Lower lobe of right lung (tissue), 2 donors: Measurements from ENCODE around the gene GART. TPM values are rescaled to one million over a fixed set of nuclear protein-coding genes. Genes with fewer than 3 reads are reported as not detected.

Experiments used
- ATAC-seq, 2 donors: fragments of 200-7000 bp; cut with Tn5 transposase; one replicate each; pipeline ENCODE4 v1.9.1; 2020 to 2022; ENCODE audit warnings: mild to moderate bottlenecking in 2 of 2, moderate library complexity in 2 of 2
- DNase-seq: peaks from one replicate; pipeline ENCODE4 v3.0.0-alpha.2; 2020
- H3K27ac ChIP-seq: fragments of 200-600 bp; one replicate; pipeline ENCODE4 v1.8.0; 2022
- H3K27me3 ChIP-seq: fragments of 200-600 bp; one replicate; pipeline ENCODE4 v1.8.0; 2022; ENCODE audit warnings: low read depth
- H3K36me3 ChIP-seq: fragments of 200-600 bp; one replicate; pipeline ENCODE4 v1.8.0; 2022; ENCODE audit warnings: mild to moderate bottlenecking
- H3K4me1 ChIP-seq: fragments of 200-600 bp; one replicate; pipeline ENCODE4 v1.8.0; 2022
- H3K4me3 ChIP-seq: fragments of 200-600 bp; one replicate; pipeline ENCODE4 v1.8.0; 2022; ENCODE audit warnings: mild to moderate bottlenecking
- H3K9me3 ChIP-seq: fragments of 200-600 bp; one replicate; pipeline ENCODE4 v1.8.0; 2022
- CTCF ChIP-seq: fragments of 200-600 bp; IDR thresholded peaks from one replicate; pipeline ENCODE4 v1.8.0; 2022; ENCODE audit warnings: antibody characterized with exemption, mild to moderate bottlenecking
- intact Hi-C: fragments of 100-400 bp; cut with DNase I; formaldehyde crosslinking; loops from one replicate; pipeline ENCODE4 v1.11.0; 2022
- total RNA-seq: library from RNA; stranded (reverse); fragmentation: NEBNext Ultra II Directional; extraction: Animal tissue kit (Norgen Biotek cat#: 25700); gene quantifications from one replicate; pipeline ENCODE4 v1.2.1, GENCODE V29; 2021
- donor health status: DM: no; HTN: yes; CAD: no; lungs with severe emphysema.

Gene GART
- total RNA-seq, 1 donor from 2014 or later: 53.8 TPM

- H3K27me3 ChIP-seq: no peaks in the 10 kb centered on the region
- no peak for TF ChIP-seq CTCF
- intact Hi-C loops: no loop called here
- DNase-seq (no peak), ATAC-seq (no peak)
- no peak overlapping the region for H3K4me3 ChIP-seq
- no peaks in the 10 kb centered on the region for H3K9me3 ChIP-seq
- H3K36me3 ChIP-seq: peaks cover 98% of the 10 kb centered on the region
- H3K4me1 ChIP-seq: peaks cover 28% of the 10 kb centered on the region
- no peak overlapping the region for H3K27ac ChIP-seq
Observed at GRCh38 chr21:33558777-33559421, 17.0 kb upstream of the GART start.

DNA sequence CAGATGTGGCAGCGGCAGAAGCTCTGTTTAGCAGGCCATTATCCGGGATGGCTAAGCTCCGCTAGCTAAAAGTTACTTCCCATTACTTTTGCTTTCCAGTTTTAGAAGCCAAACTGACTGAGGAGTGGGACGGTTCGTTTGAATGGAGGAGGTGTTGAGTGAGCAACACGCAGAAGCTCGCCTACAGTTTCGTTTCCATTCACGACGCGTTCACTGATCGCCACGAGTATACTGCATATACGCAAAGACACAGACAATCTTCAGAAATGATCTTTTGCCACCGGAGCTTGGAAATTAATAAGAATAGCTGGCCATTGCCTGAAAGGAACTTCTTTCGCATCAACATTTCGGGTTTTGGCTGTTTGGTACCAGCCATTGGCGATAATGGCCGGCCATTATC lies 15.5 kb upstream of the GART start:
- Histone ChIP-seq H3K27ac (no peak overlapping the region), H3K4me3 (no peak overlapping the region), H3K9me3 (no peaks in the 10 kb centered on the region), H3K4me1 (peaks cover 28% of the 10 kb centered on the region), H3K36me3 (peaks cover 98% of the 10 kb centered on the region), H3K27me3 (no peaks in the 10 kb centered on the region)
- intact Hi-C loops: no loop called here
- ATAC-seq (no peak), DNase-seq (no peak)
- TF ChIP-seq CTCF: no peak

- intact Hi-C loops: no loop called here
- DNase-seq (no peak), ATAC-seq (no peak)
- peaks cover 19% of the 10 kb centered on the region for H3K4me1 ChIP-seq
- H3K36me3 ChIP-seq: peaks cover 98% of the 10 kb centered on the region
- no peaks in the 10 kb centered on the region for H3K27me3 ChIP-seq
- H3K4me3 ChIP-seq: no peak overlapping the region
- TF ChIP-seq CTCF: no peak
- no peaks in the 10 kb centered on the region for H3K9me3 ChIP-seq
- no peak overlapping the region for H3K27ac ChIP-seq
Observed at GRCh38 chr21:33554982-33555344, 13.0 kb upstream of the GART start.

- no peak for TF ChIP-seq CTCF
- intact Hi-C loops: no loop called here
- no peak for DNase-seq
- peaks cover 98% of the 10 kb centered on the region for H3K36me3 ChIP-seq
- H3K27ac ChIP-seq: no peak overlapping the region
- H3K27me3 ChIP-seq: no peaks in the 10 kb centered on the region
- no peaks in the 10 kb centered on the region for H3K9me3 ChIP-seq
- peaks cover 19% of the 10 kb centered on the region for H3K4me1 ChIP-seq
- ATAC-seq: no peak
- H3K4me3 ChIP-seq: no peak overlapping the region
Observed at GRCh38 chr21:33554236-33554981, 12.5 kb upstream of the GART start.

DNA sequence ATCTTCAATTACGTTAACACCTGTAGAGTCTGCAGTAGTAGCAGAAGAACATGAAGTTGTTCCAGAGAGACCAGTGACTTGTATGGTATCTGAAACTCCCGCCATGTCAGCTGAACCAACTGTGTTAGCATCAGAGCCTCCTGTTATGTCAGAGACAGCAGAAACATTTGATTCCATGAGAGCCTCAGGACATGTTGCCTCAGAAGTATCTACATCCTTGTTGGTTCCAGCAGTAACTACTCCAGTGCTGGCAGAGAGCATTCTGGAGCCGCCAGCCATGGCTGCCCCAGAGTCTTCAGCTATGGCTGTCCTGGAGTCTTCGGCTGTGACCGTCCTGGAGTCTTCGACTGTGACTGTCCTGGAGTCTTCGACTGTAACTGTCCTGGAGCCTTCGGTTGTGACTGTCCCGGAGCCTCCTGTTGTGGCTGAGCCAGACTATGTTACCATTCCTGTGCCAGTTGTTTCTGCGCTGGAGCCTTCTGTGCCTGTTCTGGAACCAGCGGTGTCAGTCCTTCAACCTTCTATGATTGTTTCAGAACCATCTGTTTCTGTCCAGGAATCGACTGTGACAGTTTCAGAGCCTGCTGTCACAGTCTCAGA lies 11.2 kb upstream of the GART start:
- Histone ChIP-seq H3K27me3 (no peaks in the 10 kb centered on the region), H3K4me1 (peaks cover 19% of the 10 kb centered on the region), H3K27ac (no peak overlapping the region), H3K9me3 (no peaks in the 10 kb centered on the region), H3K4me3 (no peak overlapping the region), H3K36me3 (peaks cover 98% of the 10 kb centered on the region)
- no peak for TF ChIP-seq CTCF
- DNase-seq: no peak
- ATAC-seq: no peak
- intact Hi-C loops: no loop called here
